H1 (cell line): ENCODE data around the gene GATAD2B. TPM values are rescaled to one million over a fixed set of nuclear protein-coding genes. Genes with fewer than 3 reads are reported as not detected.

Experiments
- ATF2 ChIP-seq: IDR thresholded peaks from 2 replicates; pipeline ENCODE4 v1.6.1; 2012; ENCODE audit warnings: low read length, inconsistent platforms
- GABPA ChIP-seq: IDR thresholded peaks from 2 replicates; pipeline ENCODE4 v1.6.1; 2011; ENCODE audit warnings: mild to moderate bottlenecking, low read length, moderate library complexity, borderline replicate concordance; ENCODE audit not compliant: insufficient read depth
- HDAC2 ChIP-seq, 2 experiments: fragments of 300-600 bp in 1 of 2; sonication (generic) in 1 of 2; IDR thresholded peaks; 2 replicates each; pipeline ENCODE4 v1.6.1; 2011 to 2012; ENCODE audit warnings: low read depth in 2 of 2, low read length in 2 of 2, mild to moderate bottlenecking in 2 of 2, moderate library complexity in 2 of 2, borderline replicate concordance in 1 of 2, inconsistent platforms in 1 of 2
- JUN ChIP-seq: IDR thresholded peaks from 2 replicates; pipeline ENCODE4 v1.6.1; 2011; ENCODE audit warnings: low read depth, mild to moderate bottlenecking, improper control_type of control experiment, low read length
- POLR2A ChIP-seq, 2 experiments: IDR thresholded peaks; 1 replicate in 1 of 2; 2 replicates in 1 of 2; pipeline ENCODE4 v1.6.1; 2011; ENCODE audit warnings: low read depth in 2 of 2, low read length in 2 of 2, mild to moderate bottlenecking in 2 of 2; ENCODE audit errors: control extremely low read depth in 1 of 2
- SP4 ChIP-seq: IDR thresholded peaks from 2 replicates; pipeline ENCODE4 v1.6.1; 2012; ENCODE audit warnings: low read length, inconsistent platforms
- YY1 ChIP-seq: IDR thresholded peaks from 2 replicates; pipeline ENCODE4 v1.6.1; 2011; ENCODE audit warnings: low read depth, mild to moderate bottlenecking, low read length
- polyA plus RNA-seq, 7 experiments: library from polyadenylated mRNA; depleted of rRNA in 3 of 7; stranded (reverse) in 5 of 7; unstranded in 2 of 7; fragments of >200 nt in 5 of 7; fragments of 200-250 nt in 2 of 7; gene quantifications; 1 replicate in 5 of 7; 2 replicates in 1 of 7; 4 replicates in 1 of 7; pipeline versions ENCODE4 v1.2.1 to v1.2.3, GENCODE V29; 2011 to 2013; ENCODE audit warnings: missing spikeins in 2 of 7, mixed read lengths in 2 of 7
- total RNA-seq: library from RNA; stranded (reverse); fragmentation: NEBNext Ultra II Directional; extraction: Animal tissue kit (Norgen Biotek cat#: 25700); gene quantifications from 2 replicates; pipeline ENCODE4 v1.2.1, GENCODE V29; 2021
- TF ChIP-seq, protein P1 (sequence below): fragments of 300-600 bp; sonication (generic); IDR thresholded peaks from 2 replicates; pipeline ENCODE4 v1.7.1; 2012; ENCODE audit warnings: low read length, moderate library complexity, mild to moderate bottlenecking, inconsistent platforms; ENCODE audit not compliant: insufficient replicate concordance

Gene GATAD2B
- total and polyA plus RNA-seq, 2 of the 8 experiments (the other 6 are each of a cell fraction or from before 2014, with no cell fraction given), result 8.4 to 39.1 TPM

- TF ChIP-seq, protein P1, sequence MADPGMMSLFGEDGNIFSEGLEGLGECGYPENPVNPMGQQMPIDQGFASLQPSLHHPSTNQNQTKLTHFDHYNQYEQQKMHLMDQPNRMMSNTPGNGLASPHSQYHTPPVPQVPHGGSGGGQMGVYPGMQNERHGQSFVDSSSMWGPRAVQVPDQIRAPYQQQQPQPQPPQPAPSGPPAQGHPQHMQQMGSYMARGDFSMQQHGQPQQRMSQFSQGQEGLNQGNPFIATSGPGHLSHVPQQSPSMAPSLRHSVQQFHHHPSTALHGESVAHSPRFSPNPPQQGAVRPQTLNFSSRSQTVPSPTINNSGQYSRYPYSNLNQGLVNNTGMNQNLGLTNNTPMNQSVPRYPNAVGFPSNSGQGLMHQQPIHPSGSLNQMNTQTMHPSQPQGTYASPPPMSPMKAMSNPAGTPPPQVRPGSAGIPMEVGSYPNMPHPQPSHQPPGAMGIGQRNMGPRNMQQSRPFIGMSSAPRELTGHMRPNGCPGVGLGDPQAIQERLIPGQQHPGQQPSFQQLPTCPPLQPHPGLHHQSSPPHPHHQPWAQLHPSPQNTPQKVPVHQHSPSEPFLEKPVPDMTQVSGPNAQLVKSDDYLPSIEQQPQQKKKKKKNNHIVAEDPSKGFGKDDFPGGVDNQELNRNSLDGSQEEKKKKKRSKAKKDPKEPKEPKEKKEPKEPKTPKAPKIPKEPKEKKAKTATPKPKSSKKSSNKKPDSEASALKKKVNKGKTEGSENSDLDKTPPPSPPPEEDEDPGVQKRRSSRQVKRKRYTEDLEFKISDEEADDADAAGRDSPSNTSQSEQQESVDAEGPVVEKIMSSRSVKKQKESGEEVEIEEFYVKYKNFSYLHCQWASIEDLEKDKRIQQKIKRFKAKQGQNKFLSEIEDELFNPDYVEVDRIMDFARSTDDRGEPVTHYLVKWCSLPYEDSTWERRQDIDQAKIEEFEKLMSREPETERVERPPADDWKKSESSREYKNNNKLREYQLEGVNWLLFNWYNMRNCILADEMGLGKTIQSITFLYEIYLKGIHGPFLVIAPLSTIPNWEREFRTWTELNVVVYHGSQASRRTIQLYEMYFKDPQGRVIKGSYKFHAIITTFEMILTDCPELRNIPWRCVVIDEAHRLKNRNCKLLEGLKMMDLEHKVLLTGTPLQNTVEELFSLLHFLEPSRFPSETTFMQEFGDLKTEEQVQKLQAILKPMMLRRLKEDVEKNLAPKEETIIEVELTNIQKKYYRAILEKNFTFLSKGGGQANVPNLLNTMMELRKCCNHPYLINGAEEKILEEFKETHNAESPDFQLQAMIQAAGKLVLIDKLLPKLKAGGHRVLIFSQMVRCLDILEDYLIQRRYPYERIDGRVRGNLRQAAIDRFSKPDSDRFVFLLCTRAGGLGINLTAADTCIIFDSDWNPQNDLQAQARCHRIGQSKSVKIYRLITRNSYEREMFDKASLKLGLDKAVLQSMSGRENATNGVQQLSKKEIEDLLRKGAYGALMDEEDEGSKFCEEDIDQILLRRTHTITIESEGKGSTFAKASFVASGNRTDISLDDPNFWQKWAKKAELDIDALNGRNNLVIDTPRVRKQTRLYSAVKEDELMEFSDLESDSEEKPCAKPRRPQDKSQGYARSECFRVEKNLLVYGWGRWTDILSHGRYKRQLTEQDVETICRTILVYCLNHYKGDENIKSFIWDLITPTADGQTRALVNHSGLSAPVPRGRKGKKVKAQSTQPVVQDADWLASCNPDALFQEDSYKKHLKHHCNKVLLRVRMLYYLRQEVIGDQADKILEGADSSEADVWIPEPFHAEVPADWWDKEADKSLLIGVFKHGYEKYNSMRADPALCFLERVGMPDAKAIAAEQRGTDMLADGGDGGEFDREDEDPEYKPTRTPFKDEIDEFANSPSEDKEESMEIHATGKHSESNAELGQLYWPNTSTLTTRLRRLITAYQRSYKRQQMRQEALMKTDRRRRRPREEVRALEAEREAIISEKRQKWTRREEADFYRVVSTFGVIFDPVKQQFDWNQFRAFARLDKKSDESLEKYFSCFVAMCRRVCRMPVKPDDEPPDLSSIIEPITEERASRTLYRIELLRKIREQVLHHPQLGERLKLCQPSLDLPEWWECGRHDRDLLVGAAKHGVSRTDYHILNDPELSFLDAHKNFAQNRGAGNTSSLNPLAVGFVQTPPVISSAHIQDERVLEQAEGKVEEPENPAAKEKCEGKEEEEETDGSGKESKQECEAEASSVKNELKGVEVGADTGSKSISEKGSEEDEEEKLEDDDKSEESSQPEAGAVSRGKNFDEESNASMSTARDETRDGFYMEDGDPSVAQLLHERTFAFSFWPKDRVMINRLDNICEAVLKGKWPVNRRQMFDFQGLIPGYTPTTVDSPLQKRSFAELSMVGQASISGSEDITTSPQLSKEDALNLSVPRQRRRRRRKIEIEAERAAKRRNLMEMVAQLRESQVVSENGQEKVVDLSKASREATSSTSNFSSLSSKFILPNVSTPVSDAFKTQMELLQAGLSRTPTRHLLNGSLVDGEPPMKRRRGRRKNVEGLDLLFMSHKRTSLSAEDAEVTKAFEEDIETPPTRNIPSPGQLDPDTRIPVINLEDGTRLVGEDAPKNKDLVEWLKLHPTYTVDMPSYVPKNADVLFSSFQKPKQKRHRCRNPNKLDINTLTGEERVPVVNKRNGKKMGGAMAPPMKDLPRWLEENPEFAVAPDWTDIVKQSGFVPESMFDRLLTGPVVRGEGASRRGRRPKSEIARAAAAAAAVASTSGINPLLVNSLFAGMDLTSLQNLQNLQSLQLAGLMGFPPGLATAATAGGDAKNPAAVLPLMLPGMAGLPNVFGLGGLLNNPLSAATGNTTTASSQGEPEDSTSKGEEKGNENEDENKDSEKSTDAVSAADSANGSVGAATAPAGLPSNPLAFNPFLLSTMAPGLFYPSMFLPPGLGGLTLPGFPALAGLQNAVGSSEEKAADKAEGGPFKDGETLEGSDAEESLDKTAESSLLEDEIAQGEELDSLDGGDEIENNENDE, result no peak
- TF ChIP-seq YY1, result peak; percentile 76
- no peak for TF ChIP-seq JUN
- TF ChIP-seq ATF2, result peak; percentile 71
- TF ChIP-seq HDAC2 (IDR thresholded peaks at IDR 0.05; ENCODE audit: borderline replicate concordance in 1 of 2, low read depth in 2 of 2, low read length in 2 of 2), result no peak
- TF ChIP-seq GABPA, result peak; percentile 86; the same call in 1 of the 2 replicates
- peak in 1 of 2 experiments; percentile 37; a peak in 2 of 3 replicates for TF ChIP-seq POLR2A (IDR thresholded peaks at IDR 0.05; ENCODE audit: control extremely low read depth in 1 of 2, low read depth in 2 of 2, low read length in 2 of 2)
- TF ChIP-seq SP4, result no peak
Measured at GRCh38 chr1:153958111-153958960, 35.6 kb upstream of the GATAD2B start, which contains the start of gene CRTC2 (continued).
